ENCODE measurements around the gene GPR68. TPM values are rescaled to one million over a fixed set of nuclear protein-coding genes. Genes with fewer than 3 reads are reported as not detected.
"Not testable (repeated sequence)": the region's sequence is repeated elsewhere in the genome, so short reads cannot be mapped to it uniquely, and the experiment has no call there.

GPR68 gene
- total and polyA plus RNA-seq, 2 donors: 1.7 to 2.8 TPM

- 41% methylated on average over 20 of the region's 20 CpGs for WGBS
- no peaks in the 10 kb centered on the region for H3K36me3 ChIP-seq (ENCODE audit: insufficient read depth)
- DNase-seq (ENCODE audit: extremely low spot score): no peak
- H3K4me1 ChIP-seq (ENCODE audit: insufficient read depth): peaks cover 2% of the 10 kb centered on the region
- H3K27ac ChIP-seq (ENCODE audit: low read depth): peak overlapping the region; percentile 26
- H3K4me3 ChIP-seq (ENCODE audit: low read depth, low read length): peak overlapping the region; percentile 57
Measured at GRCh38 chr14:91253795-91254323, 9.4 kb upstream of the GPR68 start.

- peaks cover 2% of the 10 kb centered on the region for H3K4me1 ChIP-seq (ENCODE audit: insufficient read depth)
- no peaks in the 10 kb centered on the region for H3K36me3 ChIP-seq (ENCODE audit: insufficient read depth)
- H3K27ac ChIP-seq (ENCODE audit: low read depth): peak overlapping the region; percentile 26
- 3% methylated on average over 95 of the region's 95 CpGs for WGBS
- no peak for DNase-seq (ENCODE audit: extremely low spot score)
- H3K4me3 ChIP-seq (ENCODE audit: low read depth, low read length): peak overlapping the region; percentile 57
Measured at GRCh38 chr14:91252871-91253794, 8.6 kb upstream of the GPR68 start.

- peaks cover 2% of the 10 kb centered on the region for H3K4me1 ChIP-seq (ENCODE audit: insufficient read depth)
- WGBS: 72% methylated on average over 5 of the region's 5 CpGs
- no peak overlapping the region for H3K27ac ChIP-seq (ENCODE audit: low read depth)
Measured at GRCh38 chr14:91250912-91251311, 6.4 kb upstream of the GPR68 start.

GRCh38 chr14:91249841-91250616 lies 5.5 kb upstream of the GPR68 start:
- no peak overlapping the region for H3K4me3 ChIP-seq (ENCODE audit: low read depth, low read length)
- no peaks in the 10 kb centered on the region for H3K36me3 ChIP-seq (ENCODE audit: insufficient read depth)
- WGBS: 80% methylated on average over 10 of the region's 10 CpGs
- no peak overlapping the region for H3K27ac ChIP-seq (ENCODE audit: low read depth)
- H3K4me1 ChIP-seq (ENCODE audit: insufficient read depth): peaks cover 2% of the 10 kb centered on the region
- DNase-seq (ENCODE audit: extremely low spot score): no peak

More at GRCh38 chr14:91250912-91251311, 6.4 kb upstream of the GPR68 start:
- no peaks in the 10 kb centered on the region for H3K36me3 ChIP-seq (ENCODE audit: insufficient read depth)
- no peak overlapping the region for H3K4me3 ChIP-seq (ENCODE audit: low read depth, low read length)
- DNase-seq (ENCODE audit: extremely low spot score): no peak

- WGBS: 90% methylated on average over 15 of the region's 15 CpGs
- Histone ChIP-seq H3K36me3 (ENCODE audit: insufficient read depth) (no peaks in the 10 kb centered on the region), H3K4me3 (ENCODE audit: low read depth, low read length) (no peak overlapping the region), H3K4me1 (ENCODE audit: insufficient read depth) (no peaks in the 10 kb centered on the region), H3K27ac (ENCODE audit: low read depth) (no peak overlapping the region)
- DNase-seq (ENCODE audit: extremely low spot score): no peak
Measured at GRCh38 chr14:91246051-91246852, 1.7 kb upstream of the GPR68 start.

GRCh38 chr14:91245616-91246015 lies 1.1 kb upstream of the GPR68 start:
- not testable (repeated sequence) for H3K36me3 ChIP-seq (ENCODE audit: insufficient read depth); H3K27ac ChIP-seq (ENCODE audit: low read depth); H3K4me1 ChIP-seq (ENCODE audit: insufficient read depth); DNase-seq (ENCODE audit: extremely low spot score); H3K4me3 ChIP-seq (ENCODE audit: low read depth, low read length)
- 93% methylated on average over 8 of the region's 8 CpGs for WGBS

GRCh38 chr14:91245029-91245428 lies 525 bp upstream of the GPR68 start:
- Histone ChIP-seq H3K27ac (ENCODE audit: low read depth) (peak overlapping the region; percentile 4), H3K4me1 (ENCODE audit: insufficient read depth) (no peaks in the 10 kb centered on the region), H3K36me3 (ENCODE audit: insufficient read depth) (no peaks in the 10 kb centered on the region), H3K4me3 (ENCODE audit: low read depth, low read length) (no peak overlapping the region)
- 81% methylated on average over 9 of the region's 9 CpGs for WGBS
- no peak for DNase-seq (ENCODE audit: extremely low spot score)

- no peak overlapping the region for H3K4me3 ChIP-seq (ENCODE audit: low read depth, low read length)
- no peaks in the 10 kb centered on the region for H3K4me1 ChIP-seq (ENCODE audit: insufficient read depth)
- WGBS: 81% methylated on average over 6 of the region's 6 CpGs
- H3K27ac ChIP-seq (ENCODE audit: low read depth): no peak overlapping the region
- H3K36me3 ChIP-seq (ENCODE audit: insufficient read depth): no peaks in the 10 kb centered on the region
- DNase-seq (ENCODE audit: extremely low spot score): no peak
Measured at GRCh38 chr14:91243074-91243471, 1.4 kb downstream of the GPR68 start.

- Histone ChIP-seq H3K27ac (ENCODE audit: low read depth) (no peak overlapping the region), H3K4me3 (ENCODE audit: low read depth, low read length) (no peak overlapping the region)
- WGBS: 92% methylated on average over 4 of the region's 4 CpGs
Measured at GRCh38 chr14:91242635-91243034, 1.9 kb downstream of the GPR68 start.

GRCh38 chr14:91241863-91242262 lies 2.6 kb downstream of the GPR68 start:
- no peaks in the 10 kb centered on the region for H3K4me1 ChIP-seq (ENCODE audit: insufficient read depth)
- DNase-seq (ENCODE audit: extremely low spot score): no peak
- no peak overlapping the region for H3K4me3 ChIP-seq (ENCODE audit: low read depth, low read length)
- 68% methylated on average over 7 of the region's 7 CpGs for WGBS
- H3K36me3 ChIP-seq (ENCODE audit: insufficient read depth): no peaks in the 10 kb centered on the region
- H3K27ac ChIP-seq (ENCODE audit: low read depth): no peak overlapping the region

More at GRCh38 chr14:91242635-91243034, 1.9 kb downstream of the GPR68 start:
- Histone ChIP-seq H3K36me3 (ENCODE audit: insufficient read depth) (no peaks in the 10 kb centered on the region), H3K4me1 (ENCODE audit: insufficient read depth) (no peaks in the 10 kb centered on the region)
- no peak for DNase-seq (ENCODE audit: extremely low spot score)

- H3K4me3 ChIP-seq (ENCODE audit: low read depth, low read length): no peak overlapping the region
- DNase-seq (ENCODE audit: extremely low spot score): no peak
- no peaks in the 10 kb centered on the region for H3K4me1 ChIP-seq (ENCODE audit: insufficient read depth)
- 76% methylated on average over 8 of the region's 8 CpGs for WGBS
- H3K36me3 ChIP-seq (ENCODE audit: insufficient read depth): no peaks in the 10 kb centered on the region
- H3K27ac ChIP-seq (ENCODE audit: low read depth): no peak overlapping the region
Measured at GRCh38 chr14:91238661-91239060, 5.8 kb downstream of the GPR68 start.

GRCh38 chr14:91238085-91238484 lies 6.4 kb downstream of the GPR68 start:
- no peak for DNase-seq (ENCODE audit: extremely low spot score)
- H3K4me3 ChIP-seq (ENCODE audit: low read depth, low read length): no peak overlapping the region
- no peaks in the 10 kb centered on the region for H3K4me1 ChIP-seq (ENCODE audit: insufficient read depth)
- WGBS: 83% methylated on average over 4 of the region's 4 CpGs
- H3K27ac ChIP-seq (ENCODE audit: low read depth): no peak overlapping the region
- no peaks in the 10 kb centered on the region for H3K36me3 ChIP-seq (ENCODE audit: insufficient read depth)

- Histone ChIP-seq H3K27ac (ENCODE audit: low read depth) (no peak overlapping the region), H3K36me3 (ENCODE audit: insufficient read depth) (no peaks in the 10 kb centered on the region), H3K4me3 (ENCODE audit: low read depth, low read length) (no peak overlapping the region), H3K4me1 (ENCODE audit: insufficient read depth) (no peaks in the 10 kb centered on the region)
- no peak for DNase-seq (ENCODE audit: extremely low spot score)
- 85% methylated on average over 7 of the region's 7 CpGs for WGBS
Measured at GRCh38 chr14:91237219-91237618, 7.3 kb downstream of the GPR68 start.

Data from urinary bladder (tissue), 4 donors.